Measurements from ENCODE around the gene GRK6. TPM values are rescaled to one million over a fixed set of nuclear protein-coding genes. Genes with fewer than 3 reads are reported as not detected.

The GRK6 gene
- total RNA-seq, 1 donor from 2014 or later: 43.0 TPM

GRCh38 chr5:177469750-177470525 lies 43.5 kb downstream of the GRK6 start:
- Mint-ChIP-seq H3K36me3 (ENCODE audit: insufficient read depth) (peaks cover 32% of the 10 kb centered on the region), H3K4me3 (ENCODE audit: low read depth) (peak overlapping the region; percentile 64), H3K4me1 (ENCODE audit: low read depth) (peaks cover 26% of the 10 kb centered on the region), H3K27ac (peak overlapping the region; percentile 92), H3K9me3 (ENCODE audit: low read depth) (no peaks in the 10 kb centered on the region), H3K27me3 (no peaks in the 10 kb centered on the region)
- DNase-seq (ENCODE audit: low spot score, unreplicated experiment): no peak
- TF ChIP-seq CTCF (IDR thresholded peaks at IDR 0.05; ENCODE audit: unreplicated experiment): no peak

DNA sequence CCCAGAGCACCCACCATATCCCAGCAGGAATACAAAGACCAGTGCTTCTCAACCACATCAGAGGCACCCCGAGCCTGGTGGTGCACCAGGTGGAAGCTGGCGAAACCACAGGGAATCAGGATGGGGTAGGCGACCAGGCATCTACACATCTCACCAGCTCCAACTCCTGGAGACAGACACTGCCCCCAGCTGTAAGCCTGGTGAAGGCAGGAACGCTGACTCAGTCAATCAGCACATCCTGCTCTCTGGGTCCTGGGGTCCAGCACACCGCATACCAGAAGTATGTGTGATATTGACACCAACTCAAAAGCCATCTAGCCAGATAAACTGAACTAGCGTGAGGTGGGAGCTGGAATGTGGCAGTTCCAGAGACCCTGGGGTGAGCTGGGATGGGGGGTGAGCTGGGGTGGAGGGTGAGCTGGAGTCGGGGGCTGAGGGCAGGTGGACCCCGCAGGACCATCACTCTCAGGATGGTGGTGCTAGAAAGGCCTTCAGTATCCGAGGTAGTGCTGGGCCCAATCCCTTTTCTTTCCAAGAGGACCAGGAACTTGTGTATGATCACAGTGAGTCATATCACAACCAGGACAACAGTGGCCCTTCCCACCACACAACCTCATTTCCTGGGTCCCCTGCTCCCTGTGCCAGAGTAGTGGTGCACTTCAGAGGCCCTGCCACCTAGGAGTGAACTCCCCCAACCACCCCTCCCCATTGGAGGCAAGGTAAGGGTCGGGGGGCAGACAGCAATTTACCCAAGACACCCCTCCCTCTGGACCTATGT lies 44.5 kb downstream of the GRK6 start:
- H3K27ac Mint-ChIP-seq: peak overlapping the region; percentile 92
- H3K9me3 Mint-ChIP-seq (ENCODE audit: low read depth): no peaks in the 10 kb centered on the region
- H3K4me3 Mint-ChIP-seq (ENCODE audit: low read depth): peak overlapping the region; percentile 82
- peaks cover 26% of the 10 kb centered on the region for H3K4me1 Mint-ChIP-seq (ENCODE audit: low read depth)
- H3K36me3 Mint-ChIP-seq (ENCODE audit: insufficient read depth): peaks cover 22% of the 10 kb centered on the region
- TF ChIP-seq CTCF (IDR thresholded peaks at IDR 0.05; ENCODE audit: unreplicated experiment): no peak
- H3K27me3 Mint-ChIP-seq: peaks cover 5% of the 10 kb centered on the region
- no peak for DNase-seq (ENCODE audit: low spot score, unreplicated experiment)

DNA sequence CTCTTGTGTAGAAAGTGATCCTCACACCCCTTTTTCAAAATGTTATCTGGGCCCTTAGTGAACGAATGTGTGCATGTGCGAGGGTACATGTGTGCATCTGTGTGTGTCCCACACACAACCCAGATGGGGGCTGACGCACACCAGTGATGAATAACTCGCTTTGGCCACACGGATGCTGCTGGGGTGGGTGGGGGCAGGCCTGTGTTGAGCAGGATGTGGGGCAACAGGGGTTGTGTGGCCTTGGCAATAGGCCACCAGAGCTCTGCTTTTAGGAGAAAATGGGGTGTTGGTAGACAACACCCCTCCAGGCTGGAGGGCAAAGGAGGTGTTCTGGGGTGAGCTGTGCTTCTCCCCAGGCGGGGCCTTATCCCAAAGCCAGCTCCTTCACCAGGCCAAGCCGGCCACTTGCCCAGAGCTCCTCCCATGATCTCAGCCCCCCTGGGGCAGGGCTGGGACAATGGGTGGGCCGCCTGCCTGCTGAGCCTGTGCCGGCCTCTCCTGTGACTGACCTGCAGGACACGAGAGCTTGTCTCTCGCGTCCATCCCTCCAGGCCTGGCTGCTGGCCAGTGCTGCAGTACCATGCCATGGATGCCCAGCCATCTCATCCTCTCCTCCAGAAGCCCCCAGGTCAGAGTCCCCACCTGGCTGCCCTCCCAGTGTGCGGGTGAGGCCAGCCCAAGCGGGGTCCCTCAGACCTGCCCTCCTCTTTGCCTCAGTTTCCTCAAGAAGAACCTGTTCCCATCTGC lies 45.3 kb downstream of the GRK6 start:
- DNase-seq (ENCODE audit: low spot score, unreplicated experiment): no peak
- peaks cover 5% of the 10 kb centered on the region for H3K27me3 Mint-ChIP-seq
- TF ChIP-seq CTCF (IDR thresholded peaks at IDR 0.05; ENCODE audit: unreplicated experiment): no peak
- H3K9me3 Mint-ChIP-seq (ENCODE audit: low read depth): no peaks in the 10 kb centered on the region
- H3K27ac Mint-ChIP-seq: peak overlapping the region; percentile 84
- peaks cover 16% of the 10 kb centered on the region for H3K36me3 Mint-ChIP-seq (ENCODE audit: insufficient read depth)
- H3K4me3 Mint-ChIP-seq (ENCODE audit: low read depth): peak overlapping the region; percentile 82
- H3K4me1 Mint-ChIP-seq (ENCODE audit: low read depth): peaks cover 26% of the 10 kb centered on the region

GRCh38 chr5:177472460-177473442 lies 46.3 kb downstream of the GRK6 start:
- TF ChIP-seq CTCF (IDR thresholded peaks at IDR 0.05; ENCODE audit: unreplicated experiment): no peak
- peaks cover 9% of the 10 kb centered on the region for H3K36me3 Mint-ChIP-seq (ENCODE audit: insufficient read depth)
- H3K27ac Mint-ChIP-seq: peak overlapping the region; percentile 90
- H3K27me3 Mint-ChIP-seq: peaks cover 5% of the 10 kb centered on the region
- peaks cover 26% of the 10 kb centered on the region for H3K4me1 Mint-ChIP-seq (ENCODE audit: low read depth)
- DNase-seq (ENCODE audit: low spot score, unreplicated experiment): peak; percentile 69
- peak overlapping the region; percentile 82 for H3K4me3 Mint-ChIP-seq (ENCODE audit: low read depth)
- no peaks in the 10 kb centered on the region for H3K9me3 Mint-ChIP-seq (ENCODE audit: low read depth)
